Measurements from ENCODE around the gene IL20.

The IL20 gene

DNA sequence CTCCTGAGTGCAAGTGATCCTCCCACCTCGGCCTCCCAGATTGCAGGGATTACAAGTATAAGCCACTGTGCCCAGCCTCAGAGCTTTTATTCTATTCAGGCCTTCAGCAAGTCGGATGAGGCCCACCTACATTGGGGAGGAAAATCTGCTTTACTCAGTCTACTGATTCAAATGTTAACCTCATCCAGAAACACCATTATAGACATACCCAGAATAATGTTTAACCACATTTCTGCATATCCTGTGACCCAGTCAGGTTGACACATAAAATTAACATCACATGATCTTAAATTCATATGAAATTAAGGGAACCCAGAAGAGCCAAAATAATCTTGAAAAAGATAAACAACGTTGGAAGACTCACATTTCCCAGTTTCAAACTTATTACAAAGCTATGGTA lies 14.9 kb downstream of the IL20 start:
- no peak overlapping the region for H4K8ac ChIP-seq (ENCODE audit: low read depth, low read length)
- H3K4me3 ChIP-seq (ENCODE audit: low read length in 2 of 2), result no peak overlapping the region
- H2BK5ac ChIP-seq (ENCODE audit: low read length), result no peak overlapping the region
- no peak overlapping the region for H3K14ac ChIP-seq (ENCODE audit: low read length)
- no peak overlapping the region for H4K91ac ChIP-seq (ENCODE audit: low read depth, low read length, poor library complexity)
- no peak overlapping the region for H3K27ac ChIP-seq (replicated peaks; ENCODE audit: low read length)
- no peak overlapping the region for H2BK120ac ChIP-seq (ENCODE audit: low read depth, low read length)
- no peak overlapping the region for H2BK12ac ChIP-seq (ENCODE audit: low read length)
- no CpG with 5 or more reads among the region's 3 CpGs for WGBS, 2 donors (ENCODE audit: extremely low coverage in 2 of 2, insufficient read length in 2 of 2, insufficient replicate concordance in 1 of 2)
- no peak overlapping the region for H3K4me2 ChIP-seq (ENCODE audit: insufficient read depth, low read length, poor library complexity, severe bottlenecking)
- no peak overlapping the region for H2AFZ ChIP-seq (ENCODE audit: low read length)
- H3K27me3 ChIP-seq (ENCODE audit: control insufficient read depth in 3 of 3, insufficient read depth in 3 of 3, low read depth in 1 of 3, low read length in 3 of 3), result no peaks in the 10 kb centered on the region
- H3K9ac ChIP-seq (ENCODE audit: low read depth, low read length, poor library complexity), result no peak overlapping the region
- no peak overlapping the region for H3K4ac ChIP-seq (ENCODE audit: low read length)
- no peaks in the 10 kb centered on the region for H3K4me1 ChIP-seq (ENCODE audit: control insufficient read depth in 2 of 2, insufficient read depth in 1 of 2, low read depth in 1 of 2, low read length in 2 of 2)
- H3K18ac ChIP-seq (ENCODE audit: low read length), result no peak overlapping the region
- no peak overlapping the region for H3K23ac ChIP-seq (ENCODE audit: low read depth, low read length, poor library complexity)
- H3K36me3 ChIP-seq (replicated peaks in 1 of 2; ENCODE audit: control insufficient read depth in 2 of 2, insufficient read depth in 2 of 2, low read length in 2 of 2), result peaks cover 0 to 1% of the 10 kb centered on the region in 2 donors
- no peak for DNase-seq (ENCODE audit: low spot score)
- no peaks in the 10 kb centered on the region for H3K79me1 ChIP-seq (ENCODE audit: low read depth, low read length)
- H2AK5ac ChIP-seq (ENCODE audit: low read depth, low read length), result no peak overlapping the region
- no peak overlapping the region for H2BK15ac ChIP-seq (ENCODE audit: low read length)
- H3K9me3 ChIP-seq (replicated peaks in 1 of 2; ENCODE audit: control insufficient read depth in 2 of 2, insufficient read depth in 1 of 2, low read depth in 1 of 2, low read length in 2 of 2), result peaks cover 5 to 8% of the 10 kb centered on the region in 2 donors

DNA sequence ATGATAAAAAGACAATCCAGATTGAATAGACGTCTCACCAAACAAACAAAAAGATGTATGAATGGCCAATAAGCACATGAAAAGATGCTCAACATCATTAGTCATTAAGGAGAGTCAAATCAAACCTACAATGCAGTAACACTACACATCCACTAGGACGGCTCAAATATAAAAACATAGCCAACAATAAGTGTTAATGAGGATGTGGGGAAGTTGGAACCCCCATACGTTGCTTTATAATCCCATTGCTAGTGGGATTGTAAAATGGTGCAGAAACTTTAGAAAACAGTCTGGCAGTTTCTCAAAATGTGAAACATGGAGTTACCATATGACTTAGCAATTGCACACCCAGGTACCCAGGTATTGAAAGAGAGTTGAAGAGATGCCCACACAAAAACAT lies 17.1 kb downstream of the IL20 start:
- peaks cover 2 to 8% of the 10 kb centered on the region in 2 donors for H3K9me3 ChIP-seq (replicated peaks in 1 of 2; ENCODE audit: control insufficient read depth in 2 of 2, insufficient read depth in 1 of 2, low read depth in 1 of 2, low read length in 2 of 2)
- H2AFZ ChIP-seq (ENCODE audit: low read length), result no peak overlapping the region
- H3K18ac ChIP-seq (ENCODE audit: low read length), result no peak overlapping the region
- H3K4ac ChIP-seq (ENCODE audit: low read length), result no peak overlapping the region
- H2AK5ac ChIP-seq (ENCODE audit: low read depth, low read length), result no peak overlapping the region
- H3K4me2 ChIP-seq (ENCODE audit: insufficient read depth, low read length, poor library complexity, severe bottlenecking), result no peak overlapping the region
- H3K36me3 ChIP-seq (replicated peaks in 1 of 2; ENCODE audit: control insufficient read depth in 2 of 2, insufficient read depth in 2 of 2, low read length in 2 of 2), result peaks cover 0 to 1% of the 10 kb centered on the region in 2 donors
- no peak overlapping the region for H3K27ac ChIP-seq (replicated peaks; ENCODE audit: low read length)
- peaks cover 0 to 5% (median 0%) of the 10 kb centered on the region in 3 experiments for H3K27me3 ChIP-seq (ENCODE audit: control insufficient read depth in 3 of 3, insufficient read depth in 3 of 3, low read depth in 1 of 3, low read length in 3 of 3)
- WGBS, 2 donors (ENCODE audit: extremely low coverage in 2 of 2, insufficient read length in 2 of 2, insufficient replicate concordance in 1 of 2), result no CpG with 5 or more reads among the region's 3 CpGs
- no peak overlapping the region for H3K14ac ChIP-seq (ENCODE audit: low read length)
- no peak overlapping the region for H2BK15ac ChIP-seq (ENCODE audit: low read length)
- DNase-seq (ENCODE audit: low spot score), result no peak
- no peak overlapping the region for H2BK120ac ChIP-seq (ENCODE audit: low read depth, low read length)
- H3K4me1 ChIP-seq (ENCODE audit: control insufficient read depth in 2 of 2, insufficient read depth in 1 of 2, low read depth in 1 of 2, low read length in 2 of 2), result no peaks in the 10 kb centered on the region
- H2BK12ac ChIP-seq (ENCODE audit: low read length), result no peak overlapping the region
- H3K4me3 ChIP-seq (ENCODE audit: low read length in 2 of 2), result no peak overlapping the region
- no peak overlapping the region for H3K23ac ChIP-seq (ENCODE audit: low read depth, low read length, poor library complexity)
- no peaks in the 10 kb centered on the region for H3K79me1 ChIP-seq (ENCODE audit: low read depth, low read length)
- no peak overlapping the region for H3K9ac ChIP-seq (ENCODE audit: low read depth, low read length, poor library complexity)
- H4K8ac ChIP-seq (ENCODE audit: low read depth, low read length), result no peak overlapping the region
- no peak overlapping the region for H4K91ac ChIP-seq (ENCODE audit: low read depth, low read length, poor library complexity)
- H2BK5ac ChIP-seq (ENCODE audit: low read length), result no peak overlapping the region

DNA sequence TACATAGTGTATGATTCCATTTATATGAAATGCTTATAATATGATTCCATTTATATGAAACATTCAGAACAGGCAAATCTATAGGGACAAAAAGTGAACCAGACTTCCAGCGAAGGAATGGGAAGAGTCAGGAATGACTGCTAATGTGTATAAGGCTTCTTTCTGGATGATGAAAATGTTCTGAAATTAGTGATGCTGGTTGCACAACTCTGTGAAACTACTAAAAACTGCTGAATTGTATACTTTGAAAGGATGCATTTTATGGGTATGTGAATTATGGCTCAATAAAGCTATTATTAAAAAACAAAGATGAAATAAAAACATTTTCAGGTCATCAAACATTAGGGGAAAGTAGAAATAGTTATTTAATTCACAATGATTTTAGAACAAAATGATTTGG lies 17.7 kb downstream of the IL20 start:
- Histone ChIP-seq H3K23ac (ENCODE audit: low read depth, low read length, poor library complexity) (no peak overlapping the region), H4K8ac (ENCODE audit: low read depth, low read length) (no peak overlapping the region), H4K91ac (ENCODE audit: low read depth, low read length, poor library complexity) (no peak overlapping the region), H3K4me1 (ENCODE audit: control insufficient read depth in 2 of 2, insufficient read depth in 1 of 2, low read depth in 1 of 2, low read length in 2 of 2) (no peaks in the 10 kb centered on the region), H3K4me3 (ENCODE audit: low read length in 2 of 2) (no peak overlapping the region), H3K79me1 (ENCODE audit: low read depth, low read length) (no peaks in the 10 kb centered on the region), H2AK5ac (ENCODE audit: low read depth, low read length) (no peak overlapping the region), H3K18ac (ENCODE audit: low read length) (no peak overlapping the region), H2BK12ac (ENCODE audit: low read length) (no peak overlapping the region), H3K27ac (replicated peaks; ENCODE audit: low read length) (no peak overlapping the region), H3K9ac (ENCODE audit: low read depth, low read length, poor library complexity) (no peak overlapping the region), H3K14ac (ENCODE audit: low read length) (no peak overlapping the region), H3K4me2 (ENCODE audit: insufficient read depth, low read length, poor library complexity, severe bottlenecking) (no peak overlapping the region), H2BK15ac (ENCODE audit: low read length) (no peak overlapping the region), H3K4ac (ENCODE audit: low read length) (no peak overlapping the region), H3K36me3 (replicated peaks in 1 of 2; ENCODE audit: control insufficient read depth in 2 of 2, insufficient read depth in 2 of 2, low read length in 2 of 2) (peaks cover 0 to under 1% of the 10 kb centered on the region in 2 donors), H2BK120ac (ENCODE audit: low read depth, low read length) (no peak overlapping the region), H2AFZ (ENCODE audit: low read length) (no peak overlapping the region), H2BK5ac (ENCODE audit: low read length) (no peak overlapping the region), H3K27me3 (ENCODE audit: control insufficient read depth in 3 of 3, insufficient read depth in 3 of 3, low read depth in 1 of 3, low read length in 3 of 3) (peaks cover 0 to 5% (median 0%) of the 10 kb centered on the region in 3 experiments), H3K9me3 (replicated peaks in 1 of 2; ENCODE audit: control insufficient read depth in 2 of 2, insufficient read depth in 1 of 2, low read depth in 1 of 2, low read length in 2 of 2) (peaks cover 2 to 5% of the 10 kb centered on the region in 2 donors)
- no CpG with 5 or more reads among the region's 1 CpG for WGBS, 2 donors (ENCODE audit: extremely low coverage in 2 of 2, insufficient read length in 2 of 2, insufficient replicate concordance in 1 of 2)
- no peak for DNase-seq (ENCODE audit: low spot score)

- no peaks in the 10 kb centered on the region for H3K9me3 ChIP-seq (replicated peaks in 1 of 2; ENCODE audit: control insufficient read depth in 2 of 2, insufficient read depth in 1 of 2, low read depth in 1 of 2, low read length in 2 of 2)
- no peak overlapping the region for H3K4me3 ChIP-seq (ENCODE audit: low read length in 2 of 2)
- H2BK5ac ChIP-seq (ENCODE audit: low read length), result no peak overlapping the region
- no peak overlapping the region for H3K23ac ChIP-seq (ENCODE audit: low read depth, low read length, poor library complexity)
- H3K9ac ChIP-seq (ENCODE audit: low read depth, low read length, poor library complexity), result no peak overlapping the region
- DNase-seq (ENCODE audit: low spot score), result no peak
- no peaks in the 10 kb centered on the region for H3K79me1 ChIP-seq (ENCODE audit: low read depth, low read length)
- no peak overlapping the region for H4K91ac ChIP-seq (ENCODE audit: low read depth, low read length, poor library complexity)
- no peak overlapping the region for H2BK12ac ChIP-seq (ENCODE audit: low read length)
- H2AFZ ChIP-seq (ENCODE audit: low read length), result no peak overlapping the region
- no CpG with 5 or more reads among the region's 2 CpGs for WGBS, 2 donors (ENCODE audit: extremely low coverage in 2 of 2, insufficient read length in 2 of 2, insufficient replicate concordance in 1 of 2)
- no peaks in the 10 kb centered on the region for H3K36me3 ChIP-seq (replicated peaks in 1 of 2; ENCODE audit: control insufficient read depth in 2 of 2, insufficient read depth in 2 of 2, low read length in 2 of 2)
- no peak overlapping the region for H4K8ac ChIP-seq (ENCODE audit: low read depth, low read length)
- no peak overlapping the region for H3K4me2 ChIP-seq (ENCODE audit: insufficient read depth, low read length, poor library complexity, severe bottlenecking)
- H2BK15ac ChIP-seq (ENCODE audit: low read length), result no peak overlapping the region
- no peak overlapping the region for H3K18ac ChIP-seq (ENCODE audit: low read length)
- H3K4me1 ChIP-seq (ENCODE audit: control insufficient read depth in 2 of 2, insufficient read depth in 1 of 2, low read depth in 1 of 2, low read length in 2 of 2), result no peaks in the 10 kb centered on the region
- peaks cover 0 to 5% (median 0%) of the 10 kb centered on the region in 3 experiments for H3K27me3 ChIP-seq (ENCODE audit: control insufficient read depth in 3 of 3, insufficient read depth in 3 of 3, low read depth in 1 of 3, low read length in 3 of 3)
- H3K4ac ChIP-seq (ENCODE audit: low read length), result no peak overlapping the region
- no peak overlapping the region for H3K14ac ChIP-seq (ENCODE audit: low read length)
- H2BK120ac ChIP-seq (ENCODE audit: low read depth, low read length), result no peak overlapping the region
- H2AK5ac ChIP-seq (ENCODE audit: low read depth, low read length), result no peak overlapping the region
- no peak overlapping the region for H3K27ac ChIP-seq (replicated peaks; ENCODE audit: low read length)
Measured at GRCh38 chr1:206883876-206884275, 18.5 kb downstream of the IL20 start.
